Measurements from ENCODE around the gene STRAP. TPM values are rescaled to one million over a fixed set of nuclear protein-coding genes. Genes with fewer than 3 reads are reported as not detected.

Gene STRAP
- total and polyA plus RNA-seq, 9 of the 15 experiments (the other 6 are each of a cell fraction or from before 2014, with no cell fraction given): 58.5 to 134 (median 89.5) TPM

DNA sequence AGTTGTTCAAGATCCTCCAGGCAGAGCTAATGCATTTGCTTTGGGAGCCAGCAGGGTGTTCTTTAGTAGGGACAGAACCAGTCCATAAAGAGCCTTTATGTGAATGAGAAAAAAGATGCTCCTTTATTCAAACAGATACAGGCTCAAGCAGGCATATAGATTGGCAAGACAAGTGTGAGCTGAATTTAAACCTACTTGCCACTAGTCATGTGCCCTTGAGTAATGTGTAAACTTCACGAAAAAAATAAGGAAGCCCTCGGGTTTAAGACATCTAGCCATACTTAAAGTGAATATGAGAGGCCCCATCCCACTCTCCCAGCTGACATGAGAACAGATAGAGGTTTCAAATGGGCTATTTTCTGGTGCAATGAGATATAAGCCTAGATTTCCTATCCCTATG is 43.1 kb upstream of the STRAP start:
- H2AFZ ChIP-seq (ENCODE audit: low read depth, low read length): no peak overlapping the region
- no peaks in the 10 kb centered on the region for H3K79me2 ChIP-seq (ENCODE audit: control insufficient read depth, insufficient read depth, low read length)
- no peak overlapping the region for H3K27ac ChIP-seq (ENCODE audit: extremely low read depth, low read depth, low read length)
- POLR2A ChIA-PET: no interaction called here
- no peaks in the 10 kb centered on the region for H3K36me3 ChIP-seq (ENCODE audit: control insufficient read depth, insufficient read depth, low read length)
- no peaks in the 10 kb centered on the region for H3K9me1 ChIP-seq (ENCODE audit: control insufficient read depth, insufficient read depth, low read length)
- H3K9me3 ChIP-seq (replicated peaks; ENCODE audit: control insufficient read depth, insufficient read depth, low read depth, low read length): no peaks in the 10 kb centered on the region
- no peak overlapping the region for H3K9ac ChIP-seq (ENCODE audit: insufficient read depth in 1 of 2, low read depth in 2 of 2, low read length in 2 of 2)
- H3K27me3 ChIP-seq (ENCODE audit: control insufficient read depth in 2 of 2, insufficient read depth in 2 of 2, low read length in 2 of 2): no peaks in the 10 kb centered on the region
- BruUV-seq (replicated peaks): no TSS peak
- FAIRE-seq (no peak), ATAC-seq (no peak), DNase-seq (ENCODE audit: extremely low read depth in 1 of 4, low spot score in 3 of 4) (no peak)
- in situ Hi-C loops (cut with MboI): no loop called here
- intact Hi-C loops (cut with micrococcal nuclease): no loop called here
- H3K4me3 ChIP-seq: no peak overlapping the region
- H3K4me1 ChIP-seq (replicated peaks in 1 of 2; ENCODE audit: control insufficient read depth in 2 of 2, insufficient read depth in 2 of 2, low read length in 2 of 2): no peaks in the 10 kb centered on the region
- TF ChIP-seq HIVEP1 (CRISPR knock-in tag; IDR thresholded peaks at IDR 0.05) (no peak), ZNF444 (CRISPR knock-in tag; IDR thresholded peaks at IDR 0.05) (no peak)
- WGBS (ENCODE audit: insufficient coverage, low coverage, missing lambda C conversion rate): 0% methylated on average over 2 of the region's 2 CpGs
- H3K4me2 ChIP-seq (ENCODE audit: insufficient read depth, low read length): no peak overlapping the region
- CTCF ChIA-PET (ENCODE audit: low intra/inter-chr PET ratio): no interaction called here
- H4K20me1 ChIP-seq (replicated peaks; ENCODE audit: control insufficient read depth, insufficient read depth, low read length): no peaks in the 10 kb centered on the region

DNA sequence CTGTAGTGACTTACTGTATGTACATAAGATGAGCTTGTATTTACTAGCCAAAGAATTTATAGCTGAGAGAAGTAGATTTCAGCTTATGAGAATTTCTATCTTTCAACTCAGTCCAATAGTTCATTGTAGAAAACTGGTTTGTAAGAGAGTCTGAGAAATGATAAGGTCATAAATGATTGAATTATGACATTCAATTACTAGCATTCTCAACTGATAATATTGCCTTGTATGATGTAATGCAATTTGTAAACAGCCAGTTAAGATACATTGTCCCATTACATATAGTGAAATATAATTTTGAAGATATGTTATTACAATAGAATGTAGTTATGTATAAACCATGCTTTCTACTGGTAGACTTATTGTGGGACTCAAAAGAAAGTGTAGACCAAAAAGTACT is 42.5 kb upstream of the STRAP start:
- CTCF ChIA-PET (ENCODE audit: low intra/inter-chr PET ratio): no interaction called here
- H3K9ac ChIP-seq (ENCODE audit: insufficient read depth in 1 of 2, low read depth in 2 of 2, low read length in 2 of 2): no peak overlapping the region
- no peaks in the 10 kb centered on the region for H3K27me3 ChIP-seq (ENCODE audit: control insufficient read depth in 2 of 2, insufficient read depth in 2 of 2, low read length in 2 of 2)
- H3K4me1 ChIP-seq (replicated peaks in 1 of 2; ENCODE audit: control insufficient read depth in 2 of 2, insufficient read depth in 2 of 2, low read length in 2 of 2): no peaks in the 10 kb centered on the region
- intact Hi-C loops (cut with micrococcal nuclease) (no loop called here), in situ Hi-C loops (cut with MboI) (no loop called here)
- DNase-seq (ENCODE audit: extremely low read depth in 1 of 4, low spot score in 3 of 4) (no peak), ATAC-seq (no peak), FAIRE-seq (no peak)
- no peak overlapping the region for H2AFZ ChIP-seq (ENCODE audit: low read depth, low read length)
- no TSS peak for BruUV-seq (replicated peaks)
- no peak for TF ChIP-seq SIN3B (IDR thresholded peaks at IDR 0.05; ENCODE audit: low read depth)
- TF ChIP-seq RFX5 (IDR thresholded peaks at IDR 0.05; ENCODE audit: low read depth, low read length): no peak
- no peak for TF ChIP-seq RBM17 (IDR thresholded peaks at IDR 0.05; ENCODE audit: borderline replicate concordance, low read depth, low read length)
- no peak for TF ChIP-seq DIDO1 (tag; IDR thresholded peaks at IDR 0.05; ENCODE audit: low read depth)
- TF ChIP-seq NFATC3 (IDR thresholded peaks at IDR 0.05): no peak
- no peak for TF ChIP-seq ZNF830 (CRISPR knock-in tag; IDR thresholded peaks at IDR 0.05)
- TF ChIP-seq, protein P1, sequence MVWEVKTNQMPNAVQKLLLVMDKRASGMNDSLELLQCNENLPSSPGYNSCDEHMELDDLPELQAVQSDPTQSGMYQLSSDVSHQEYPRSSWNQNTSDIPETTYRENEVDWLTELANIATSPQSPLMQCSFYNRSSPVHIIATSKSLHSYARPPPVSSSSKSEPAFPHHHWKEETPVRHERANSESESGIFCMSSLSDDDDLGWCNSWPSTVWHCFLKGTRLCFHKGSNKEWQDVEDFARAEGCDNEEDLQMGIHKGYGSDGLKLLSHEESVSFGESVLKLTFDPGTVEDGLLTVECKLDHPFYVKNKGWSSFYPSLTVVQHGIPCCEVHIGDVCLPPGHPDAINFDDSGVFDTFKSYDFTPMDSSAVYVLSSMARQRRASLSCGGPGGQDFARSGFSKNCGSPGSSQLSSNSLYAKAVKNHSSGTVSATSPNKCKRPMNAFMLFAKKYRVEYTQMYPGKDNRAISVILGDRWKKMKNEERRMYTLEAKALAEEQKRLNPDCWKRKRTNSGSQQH (CRISPR knock-in tag; IDR thresholded peaks at IDR 0.05): no peak
- TF ChIP-seq, protein P2, sequence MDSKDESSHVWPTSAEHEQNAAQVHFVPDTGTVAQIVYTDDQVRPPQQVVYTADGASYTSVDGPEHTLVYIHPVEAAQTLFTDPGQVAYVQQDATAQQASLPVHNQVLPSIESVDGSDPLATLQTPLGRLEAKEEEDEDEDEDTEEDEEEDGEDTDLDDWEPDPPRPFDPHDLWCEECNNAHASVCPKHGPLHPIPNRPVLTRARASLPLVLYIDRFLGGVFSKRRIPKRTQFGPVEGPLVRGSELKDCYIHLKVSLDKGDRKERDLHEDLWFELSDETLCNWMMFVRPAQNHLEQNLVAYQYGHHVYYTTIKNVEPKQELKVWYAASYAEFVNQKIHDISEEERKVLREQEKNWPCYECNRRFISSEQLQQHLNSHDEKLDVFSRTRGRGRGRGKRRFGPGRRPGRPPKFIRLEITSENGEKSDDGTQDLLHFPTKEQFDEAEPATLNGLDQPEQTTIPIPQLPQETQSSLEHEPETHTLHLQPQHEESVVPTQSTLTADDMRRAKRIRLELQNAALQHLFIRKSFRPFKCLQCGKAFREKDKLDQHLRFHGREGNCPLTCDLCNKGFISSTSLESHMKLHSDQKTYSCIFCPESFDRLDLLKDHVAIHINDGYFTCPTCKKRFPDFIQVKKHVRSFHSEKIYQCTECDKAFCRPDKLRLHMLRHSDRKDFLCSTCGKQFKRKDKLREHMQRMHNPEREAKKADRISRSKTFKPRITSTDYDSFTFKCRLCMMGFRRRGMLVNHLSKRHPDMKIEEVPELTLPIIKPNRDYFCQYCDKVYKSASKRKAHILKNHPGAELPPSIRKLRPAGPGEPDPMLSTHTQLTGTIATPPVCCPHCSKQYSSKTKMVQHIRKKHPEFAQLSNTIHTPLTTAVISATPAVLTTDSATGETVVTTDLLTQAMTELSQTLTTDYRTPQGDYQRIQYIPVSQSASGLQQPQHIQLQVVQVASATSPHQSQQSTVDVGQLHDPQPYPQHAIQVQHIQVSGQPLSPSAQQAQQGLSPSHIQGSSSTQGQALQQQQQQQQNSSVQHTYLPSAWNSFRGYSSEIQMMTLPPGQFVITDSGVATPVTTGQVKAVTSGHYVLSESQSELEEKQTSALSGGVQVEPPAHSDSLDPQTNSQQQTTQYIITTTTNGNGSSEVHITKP (IDR thresholded peaks at IDR 0.05; ENCODE audit: partially characterized antibody): no peak
- TF ChIP-seq KAT8 (IDR thresholded peaks at IDR 0.05; ENCODE audit: low read depth): no peak
- H3K27ac ChIP-seq (ENCODE audit: extremely low read depth, low read depth, low read length): no peak overlapping the region
- H3K36me3 ChIP-seq (ENCODE audit: control insufficient read depth, insufficient read depth, low read length): no peaks in the 10 kb centered on the region
- no peak overlapping the region for H3K4me2 ChIP-seq (ENCODE audit: insufficient read depth, low read length)
- H3K4me3 ChIP-seq: no peak overlapping the region
- H4K20me1 ChIP-seq (replicated peaks; ENCODE audit: control insufficient read depth, insufficient read depth, low read length): no peaks in the 10 kb centered on the region
- POLR2A ChIA-PET: no interaction called here
- H3K9me1 ChIP-seq (ENCODE audit: control insufficient read depth, insufficient read depth, low read length): no peaks in the 10 kb centered on the region
- no peaks in the 10 kb centered on the region for H3K9me3 ChIP-seq (replicated peaks; ENCODE audit: control insufficient read depth, insufficient read depth, low read depth, low read length)
- H3K79me2 ChIP-seq (ENCODE audit: control insufficient read depth, insufficient read depth, low read length): no peaks in the 10 kb centered on the region
